Measurements from ENCODE around the gene NME3.

Gene NME3

DNA sequence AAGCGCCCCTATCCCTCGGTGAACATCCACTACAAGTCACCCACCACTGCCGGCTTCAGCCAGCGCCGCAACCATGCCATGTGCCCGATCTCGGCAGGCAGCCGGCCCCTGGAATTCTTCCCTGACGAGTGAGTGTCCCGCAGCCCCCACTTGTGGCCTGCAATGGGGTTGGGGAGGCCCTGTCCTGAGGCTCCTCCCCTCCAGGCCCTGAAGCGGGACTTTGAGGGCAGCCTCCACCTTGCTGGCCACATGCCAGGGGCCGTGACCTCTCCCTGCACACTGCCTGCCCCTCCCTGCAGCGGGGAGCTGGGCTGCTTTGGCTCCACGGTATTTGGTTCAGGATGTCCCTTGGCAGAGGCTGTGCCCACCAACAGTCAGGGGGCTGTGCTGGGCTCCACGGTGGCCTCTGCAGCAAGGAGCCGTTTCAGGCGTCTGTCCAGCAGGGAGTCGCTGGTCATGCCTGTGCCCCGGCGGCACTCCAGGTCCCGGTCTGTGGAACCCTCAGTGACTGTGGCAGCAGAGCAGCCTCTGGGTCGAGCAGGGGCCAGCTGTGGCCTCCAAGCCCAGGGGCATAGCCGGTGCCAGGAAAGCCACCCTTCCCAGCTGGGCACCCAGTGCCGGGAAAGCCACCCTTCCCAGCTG, 8.3 kb downstream of the NME3 start:
- DNase-seq (ENCODE audit: low spot score), result no peak
- TF ChIP-seq, protein P1, sequence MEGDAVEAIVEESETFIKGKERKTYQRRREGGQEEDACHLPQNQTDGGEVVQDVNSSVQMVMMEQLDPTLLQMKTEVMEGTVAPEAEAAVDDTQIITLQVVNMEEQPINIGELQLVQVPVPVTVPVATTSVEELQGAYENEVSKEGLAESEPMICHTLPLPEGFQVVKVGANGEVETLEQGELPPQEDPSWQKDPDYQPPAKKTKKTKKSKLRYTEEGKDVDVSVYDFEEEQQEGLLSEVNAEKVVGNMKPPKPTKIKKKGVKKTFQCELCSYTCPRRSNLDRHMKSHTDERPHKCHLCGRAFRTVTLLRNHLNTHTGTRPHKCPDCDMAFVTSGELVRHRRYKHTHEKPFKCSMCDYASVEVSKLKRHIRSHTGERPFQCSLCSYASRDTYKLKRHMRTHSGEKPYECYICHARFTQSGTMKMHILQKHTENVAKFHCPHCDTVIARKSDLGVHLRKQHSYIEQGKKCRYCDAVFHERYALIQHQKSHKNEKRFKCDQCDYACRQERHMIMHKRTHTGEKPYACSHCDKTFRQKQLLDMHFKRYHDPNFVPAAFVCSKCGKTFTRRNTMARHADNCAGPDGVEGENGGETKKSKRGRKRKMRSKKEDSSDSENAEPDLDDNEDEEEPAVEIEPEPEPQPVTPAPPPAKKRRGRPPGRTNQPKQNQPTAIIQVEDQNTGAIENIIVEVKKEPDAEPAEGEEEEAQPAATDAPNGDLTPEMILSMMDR (conservative IDR thresholded peaks at IDR 0.05; ENCODE audit: low read depth), result no peak
- POLR2A ChIA-PET (ENCODE audit: low non-redundant PET), result no interaction called here
- peak overlapping the region; percentile 6; the same call in 1 of the 2 replicates for H3K27ac ChIP-seq
- CTCF ChIA-PET, result interaction anchor here (0.6 to 0.7 kb wide), 2 partner anchors 13 to 149 kb away, joined by 3 read pairs; no protein-coding TSS in a partner anchor

GRCh38 chr16:1762196-1762878, 9.0 kb downstream of the NME3 start:
- H3K27ac ChIP-seq, result no peak overlapping the region; the same call in 1 of the 2 replicates
- POLR2A ChIA-PET (ENCODE audit: low non-redundant PET), result no interaction called here
- CTCF ChIA-PET, result interaction anchor here (0.6 to 0.7 kb wide), 2 partner anchors 12 to 148 kb away, joined by 3 read pairs; no protein-coding TSS in a partner anchor
- TF ChIP-seq, protein P1 (conservative IDR thresholded peaks at IDR 0.05; ENCODE audit: low read depth), result no peak
- no peak for DNase-seq (ENCODE audit: low spot score)

GRCh38 chr16:1761751-1762150, 9.6 kb downstream of the NME3 start:
- POLR2A ChIA-PET (ENCODE audit: low non-redundant PET), result no interaction called here
- no peak for DNase-seq (ENCODE audit: low spot score)
- TF ChIP-seq, protein P1 (conservative IDR thresholded peaks at IDR 0.05; ENCODE audit: low read depth), result no peak
- H3K27ac ChIP-seq, result no peak overlapping the region
- CTCF ChIA-PET, result no interaction called here

GRCh38 chr16:1760911-1761310, 10.4 kb downstream of the NME3 start:
- POLR2A ChIA-PET (ENCODE audit: low non-redundant PET), result no interaction called here
- TF ChIP-seq, protein P1 (conservative IDR thresholded peaks at IDR 0.05; ENCODE audit: low read depth), result no peak

DNA sequence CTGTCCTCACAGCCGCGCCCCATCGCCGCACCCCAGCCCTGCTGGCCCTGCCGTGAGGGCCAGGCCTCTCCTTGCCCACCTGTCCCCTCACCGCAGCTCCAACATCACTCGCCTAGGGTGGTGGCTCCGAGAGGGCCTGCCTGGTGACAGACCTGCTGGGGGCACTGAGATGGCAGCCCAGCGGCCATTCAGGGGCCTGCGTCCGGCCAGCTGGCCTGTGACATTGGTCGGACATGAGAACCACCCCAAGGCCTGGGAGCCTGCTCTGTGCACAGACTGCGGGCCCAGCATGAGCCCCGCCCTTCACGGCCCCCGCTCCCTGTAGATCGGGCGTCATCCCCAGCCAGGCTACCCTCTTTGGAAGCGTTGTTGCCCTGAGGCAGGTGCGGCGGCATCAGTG, 11.8 kb downstream of the NME3 start:
- TF ChIP-seq, protein P1 (conservative IDR thresholded peaks at IDR 0.05; ENCODE audit: low read depth), result no peak
- H3K27ac ChIP-seq, result 0 out of 2 replicates have a peak overlapping the region, but pooled peaks have one; percentile 18
- ChIA-PET POLR2A (ENCODE audit: low non-redundant PET) (no interaction called here), CTCF (interaction anchor here (0.5 kb wide), 1 partner anchor 412 kb away, joined by 3 read pairs; no protein-coding TSS in a partner anchor)
- DNase-seq (ENCODE audit: low spot score), result no peak

More at GRCh38 chr16:1760911-1761310, 10.4 kb downstream of the NME3 start:
- CTCF ChIA-PET, result no interaction called here
- H3K27ac ChIP-seq, result peak overlapping the region; percentile 18; the same call in 1 of the 2 replicates
- DNase-seq (ENCODE audit: low spot score), result no peak

- TF ChIP-seq, protein P1 (conservative IDR thresholded peaks at IDR 0.05; ENCODE audit: low read depth), result no peak
- no peak overlapping the region for H3K27ac ChIP-seq
- CTCF ChIA-PET, result interaction anchor here (0.6 kb wide), 1 partner anchor 437 kb away, joined by 3 read pairs; no protein-coding TSS in a partner anchor
- DNase-seq (ENCODE audit: low spot score), result no peak
- POLR2A ChIA-PET (ENCODE audit: low non-redundant PET), result no interaction called here
Measured at GRCh38 chr16:1758923-1759322, 12.4 kb downstream of the NME3 start.
